Activated gamma-delta T cell treated with Interleukin-2 at 50 U/mL for 16 hours (primary cell): ENCODE measurements around the gene HMX3.

Experiments used
- DNase-seq: peaks from one replicate; pipeline ENCODE4 v3.0.0-alpha.2; 2020

HMX3 gene

DNA sequence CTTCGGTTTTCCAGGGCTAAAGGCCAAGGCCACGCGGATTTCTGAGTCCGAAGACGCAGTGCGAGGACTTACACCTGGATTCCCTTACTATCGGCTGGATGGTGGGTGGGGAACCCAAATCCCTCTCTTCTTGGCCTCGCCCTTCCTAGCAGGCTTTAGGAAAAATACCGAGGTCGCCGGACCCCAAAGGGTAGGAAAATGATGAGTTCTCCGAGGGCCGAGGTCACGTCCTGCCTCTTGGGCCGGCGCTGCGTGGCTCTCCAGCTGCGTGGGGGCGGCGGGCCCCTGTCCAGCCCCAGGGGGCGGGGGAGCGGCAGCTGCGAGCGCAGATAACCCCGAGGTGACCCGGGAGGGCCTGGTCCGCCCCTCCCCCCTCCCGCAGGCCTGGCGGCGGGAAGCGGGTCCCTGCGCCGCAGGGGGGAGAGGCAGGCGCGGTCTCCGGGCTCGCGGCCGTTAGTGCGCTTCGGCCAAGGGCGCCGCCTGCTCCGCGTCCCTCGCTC lies 805 bp upstream of the HMX3 start:
- no peak for DNase-seq

DNA sequence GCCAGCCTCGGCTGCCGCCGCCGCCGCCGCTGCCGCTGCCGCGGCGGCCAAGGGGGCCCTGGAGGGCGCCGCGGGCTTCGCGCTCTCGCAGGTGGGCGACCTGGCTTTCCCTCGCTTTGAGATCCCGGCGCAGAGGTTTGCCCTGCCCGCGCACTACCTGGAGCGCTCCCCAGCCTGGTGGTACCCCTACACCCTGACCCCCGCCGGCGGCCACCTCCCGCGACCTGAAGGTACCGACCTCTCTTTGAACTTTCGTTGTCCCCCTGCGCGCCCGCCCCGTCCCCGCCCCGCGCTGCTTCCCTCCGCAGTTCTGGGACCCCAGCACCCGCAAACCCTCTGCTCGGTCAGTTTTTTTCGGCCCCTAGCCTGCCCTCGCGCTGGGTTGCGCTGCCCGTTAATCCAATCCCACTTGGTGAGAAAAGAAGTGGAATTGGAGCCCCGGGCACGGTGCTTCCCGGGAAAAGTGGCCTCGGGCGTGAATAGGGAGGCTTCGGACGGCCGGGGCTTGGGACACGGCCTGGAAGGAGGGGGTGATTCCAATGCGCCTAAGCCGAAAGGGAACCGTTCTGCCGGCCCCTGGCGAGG lies 543 bp downstream of the HMX3 start:
- no peak for DNase-seq

GRCh38 chr10:123136806-123137642 lies 1.3 kb downstream of the HMX3 start:
- DNase-seq: no peak

GRCh38 chr10:123139165-123139520 lies 3.4 kb downstream of the HMX3 start:
- DNase-seq: no peak

- no peak for DNase-seq
Observed at GRCh38 chr10:123139521-123140163, 3.9 kb downstream of the HMX3 start.

DNA sequence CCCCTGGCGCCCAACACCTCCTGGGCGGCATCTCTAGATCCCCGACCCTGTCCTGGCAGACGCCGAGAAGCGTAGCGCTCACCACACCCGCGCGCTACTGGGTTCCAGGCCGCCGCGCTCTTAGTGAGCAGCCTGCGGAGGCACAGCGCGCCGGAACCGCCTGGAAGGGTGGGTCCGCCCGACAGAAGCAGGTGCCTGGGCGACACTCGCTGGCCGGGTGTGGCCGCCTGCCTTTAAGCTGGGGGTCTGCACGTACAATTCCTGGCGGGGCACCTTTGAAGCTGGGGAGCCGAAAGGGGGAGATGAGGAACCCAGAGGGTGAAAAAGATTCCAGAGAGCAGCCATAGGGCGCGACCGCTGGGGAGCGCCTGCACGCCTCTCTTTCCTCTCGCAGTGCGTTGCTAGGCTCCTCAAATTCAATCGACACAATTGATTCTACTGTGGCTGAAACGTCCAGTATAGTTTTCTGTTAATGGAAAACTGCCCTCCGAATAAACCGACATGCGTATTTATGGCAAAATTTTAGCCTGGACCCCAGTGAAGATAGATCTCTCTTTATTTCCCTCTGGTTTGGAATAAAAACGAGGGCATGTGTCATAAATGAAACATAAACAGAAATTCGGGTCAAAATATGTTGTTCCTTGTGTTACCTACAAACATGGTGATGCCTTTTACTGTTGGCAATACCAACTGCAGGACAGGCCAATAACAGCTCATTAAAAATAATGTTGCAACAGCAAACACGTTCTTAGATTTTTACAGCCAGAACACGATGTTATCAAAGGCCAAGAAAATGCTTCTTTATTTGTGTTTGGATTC lies 4.6 kb downstream of the HMX3 start:
- DNase-seq: no peak

DNA sequence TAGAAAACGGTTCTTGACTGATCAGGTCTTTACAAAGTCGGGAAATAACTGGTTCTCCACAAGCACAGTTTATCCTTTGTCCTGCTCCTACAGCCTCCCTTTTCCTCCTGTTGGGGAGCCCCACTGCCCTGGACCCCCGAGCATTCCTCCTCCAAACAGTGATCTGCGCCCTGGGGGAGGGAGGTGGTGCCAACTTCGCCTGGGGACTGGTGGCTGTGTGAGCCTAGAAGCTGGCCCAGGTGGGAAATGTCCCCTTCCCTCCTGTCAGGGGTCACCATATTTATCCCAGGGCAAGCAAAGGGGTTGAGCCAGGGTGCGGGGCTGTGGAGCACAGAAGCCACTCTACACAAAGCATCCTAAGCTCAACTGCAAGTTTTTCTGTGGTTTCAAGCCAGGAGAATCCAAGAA lies 5.2 kb downstream of the HMX3 start:
- DNase-seq: no peak

GRCh38 chr10:123141791-123142700 lies 6.3 kb downstream of the HMX3 start:
- DNase-seq: no peak

DNA sequence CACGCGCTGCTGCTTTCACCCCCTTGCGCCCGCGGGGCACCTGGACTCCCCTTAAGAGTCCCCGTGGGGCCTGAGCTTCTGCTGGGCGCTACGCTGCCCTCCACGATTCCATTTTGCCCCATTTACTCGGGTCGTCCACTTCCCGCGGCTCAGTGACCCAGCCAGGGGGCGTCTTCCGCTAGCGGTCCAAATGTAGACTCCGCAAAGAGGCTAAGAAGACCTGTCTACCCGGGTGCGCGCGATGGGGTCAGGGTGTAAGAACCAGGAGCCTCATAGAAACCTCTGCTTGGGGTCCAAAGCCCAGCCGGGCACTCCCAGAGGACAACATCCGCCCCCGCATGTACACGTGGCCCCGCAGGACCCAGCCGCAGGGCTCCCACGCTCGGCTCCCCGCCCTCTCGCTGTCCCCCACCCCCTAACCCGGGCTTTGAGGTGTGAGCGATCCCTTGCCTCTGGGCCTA lies 7.0 kb downstream of the HMX3 start:
- no peak for DNase-seq

GRCh38 chr10:123143162-123143824 lies 7.5 kb downstream of the HMX3 start:
- no peak for DNase-seq

- no peak for DNase-seq
Observed at GRCh38 chr10:123143825-123144168, 8.0 kb downstream of the HMX3 start.

GRCh38 chr10:123144697-123145541 lies 9.1 kb downstream of the HMX3 start:
- no peak for DNase-seq

DNA sequence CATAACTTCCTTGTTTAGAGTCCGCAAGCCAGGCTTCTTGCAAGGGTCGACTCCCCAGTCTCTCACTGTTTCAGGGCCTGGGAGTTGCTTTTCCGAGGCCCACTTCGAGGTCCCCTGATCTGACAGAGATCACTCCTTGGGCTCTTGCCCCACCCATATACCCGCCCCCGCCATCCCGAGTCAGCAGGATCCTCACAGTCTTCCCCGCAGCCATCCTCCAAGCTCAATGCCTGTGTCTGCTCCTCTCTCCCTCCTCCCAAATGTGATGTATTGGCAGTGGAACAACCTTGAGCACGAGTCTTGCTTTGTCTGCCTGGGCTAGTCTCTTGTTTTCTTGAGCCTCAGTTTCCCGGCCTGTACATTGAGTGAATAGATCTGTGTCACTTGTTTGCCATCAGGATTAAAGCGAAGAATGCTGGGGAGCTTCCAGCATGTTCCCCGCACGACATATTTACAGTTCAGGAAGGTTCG lies 9.8 kb downstream of the HMX3 start:
- DNase-seq: no peak

- no peak for DNase-seq
Observed at GRCh38 chr10:123146013-123146893, 10.5 kb downstream of the HMX3 start.

DNA sequence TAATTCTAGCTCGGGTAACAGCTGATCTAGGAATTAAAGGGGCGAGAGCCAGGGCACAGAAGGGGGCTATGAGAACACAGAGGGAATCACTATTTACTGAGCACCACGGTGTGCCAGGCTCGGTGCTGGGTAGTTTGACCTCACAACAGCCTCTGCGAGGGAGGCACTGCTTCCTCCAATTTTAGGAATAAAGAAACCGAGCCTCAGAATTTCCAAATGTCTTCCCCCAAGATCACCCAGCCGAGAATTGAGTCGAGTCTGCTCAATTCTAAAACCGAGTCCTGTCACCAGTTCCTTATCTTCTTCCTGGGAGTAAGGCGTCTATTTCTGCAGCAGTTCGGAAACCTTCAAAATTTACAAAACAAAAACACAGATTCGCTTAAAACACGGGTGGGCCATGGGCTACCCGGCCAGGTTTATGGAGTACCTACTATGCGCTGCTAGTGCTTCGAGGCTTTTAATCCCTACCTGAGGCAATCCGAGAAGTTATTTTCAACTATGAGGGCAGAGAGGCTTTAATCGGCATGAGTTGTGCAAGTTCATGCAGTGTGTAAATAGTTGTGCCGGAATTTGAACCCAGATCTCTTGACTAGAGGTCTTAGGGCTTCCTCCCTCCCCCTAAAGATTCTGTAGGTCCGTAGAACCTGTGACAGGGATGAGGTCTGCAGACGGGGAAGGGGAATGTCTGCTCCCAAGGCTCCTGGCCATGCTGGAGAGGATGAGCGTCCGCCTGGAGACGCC lies 11.3 kb downstream of the HMX3 start:
- DNase-seq: no peak

GRCh38 chr10:123147635-123148413 lies 12.1 kb downstream of the HMX3 start, which contains the start of gene HMX2:
Gene HMX2, plus strand, starts transcription at chr10:123148136. Its CDS starts 243 bp downstream, at chr10:123148379.
- DNase-seq: no peak

DNA sequence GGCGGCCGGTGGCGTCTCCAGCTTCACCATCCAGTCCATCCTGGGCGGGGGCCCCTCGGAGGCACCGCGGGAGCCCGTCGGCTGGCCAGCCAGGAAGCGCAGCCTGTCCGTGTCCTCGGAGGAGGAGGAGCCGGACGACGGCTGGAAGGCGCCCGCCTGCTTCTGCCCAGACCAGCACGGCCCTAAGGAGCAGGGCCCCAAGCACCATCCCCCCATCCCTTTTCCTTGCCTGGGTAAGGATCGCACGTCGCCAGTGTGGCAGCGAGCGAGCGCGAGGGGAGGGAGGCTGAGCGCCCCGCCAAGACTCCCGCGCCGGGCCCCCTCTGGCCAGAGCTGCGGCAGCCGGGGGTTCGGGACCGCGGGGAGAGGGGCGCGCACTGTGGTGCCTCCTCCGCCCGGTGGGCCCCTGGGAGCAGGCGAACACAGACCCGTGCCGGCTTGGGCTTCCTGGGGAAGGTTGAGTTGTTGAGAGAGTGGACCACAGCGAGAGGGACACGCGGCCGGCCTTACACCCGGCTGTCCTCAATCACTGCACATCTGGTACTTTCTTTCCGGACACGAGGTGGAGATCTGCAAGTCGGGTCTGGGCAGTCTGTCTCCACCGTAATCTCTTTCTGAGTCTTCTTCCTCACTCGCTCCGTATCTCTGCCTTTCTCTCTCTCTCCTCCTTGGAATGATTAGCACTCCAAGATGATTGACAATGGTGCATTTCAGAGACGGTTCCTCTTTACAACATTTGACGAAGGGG lies 12.8 kb downstream of the HMX3 start:
- DNase-seq: no peak
